ENCODE measurements around the gene GPR89A.

The GPR89A gene

DNA sequence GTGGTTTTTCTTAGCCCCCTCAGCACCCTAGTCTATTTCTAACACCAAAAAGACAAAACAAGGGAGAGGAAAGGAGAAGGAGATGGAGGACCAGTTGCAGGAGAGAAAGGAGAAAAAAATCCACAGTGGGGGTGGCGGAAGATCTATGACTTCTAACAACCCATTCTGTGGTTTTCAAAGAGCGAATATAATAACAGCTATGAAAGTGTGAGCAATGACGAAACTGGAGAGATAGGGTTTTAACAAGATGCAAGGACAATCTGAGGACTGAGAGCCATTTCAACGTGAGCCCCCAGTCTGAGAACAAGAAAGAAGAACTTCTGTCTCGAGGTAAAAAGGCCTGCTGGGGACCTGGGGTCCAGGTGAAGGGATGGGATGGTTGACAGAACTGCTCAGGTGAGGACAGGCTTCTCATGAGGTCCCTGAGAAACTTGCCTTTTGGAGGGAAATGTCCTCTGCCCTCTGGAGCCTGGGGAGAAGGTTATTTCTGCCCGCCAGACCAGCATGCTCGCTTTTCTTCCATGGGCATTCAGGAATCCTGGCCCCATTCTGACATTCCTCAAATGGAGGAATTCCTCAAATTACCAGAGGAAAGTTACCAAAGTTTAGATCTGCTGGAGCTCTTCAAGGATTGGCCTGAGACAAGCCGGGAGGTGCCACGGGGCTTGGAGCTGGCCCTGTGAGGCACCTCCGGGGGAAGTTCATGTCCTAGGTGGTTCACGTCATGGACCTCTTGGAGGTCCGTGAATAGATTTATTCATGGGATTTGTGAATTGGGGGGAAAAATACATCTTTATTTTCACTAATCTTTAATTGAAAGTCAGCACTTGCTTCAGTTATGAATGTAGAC, 111.7 kb downstream of the GPR89A start, which contains the start of gene CD160:
TSS of gene CD160 (plus strand) at position 270 of the 850 bp plus-strand sequence. CDS start 8,829 bp downstream, outside the sequence.
- peak in 1 of 2 experiments; percentile 19 for DNase-seq
